ENCODE measurements around the gene ITPKC. TPM values are rescaled to one million over a fixed set of nuclear protein-coding genes. Genes with fewer than 3 reads are reported as not detected.

The ITPKC gene
- total RNA-seq, 1 donor from 2014 or later, result 13.8 TPM

- Mint-ChIP-seq H3K4me1 (ENCODE audit: low read depth, unreplicated experiment) (peaks cover 23% of the 10 kb centered on the region), H3K36me3 (ENCODE audit: unreplicated experiment) (no peaks in the 10 kb centered on the region), H3K27ac (ENCODE audit: unreplicated experiment) (peak overlapping the region; percentile 98), H3K4me3 (ENCODE audit: unreplicated experiment) (peak overlapping the region; percentile 80), H3K9me3 (ENCODE audit: unreplicated experiment) (peaks cover 12% of the 10 kb centered on the region), H3K27me3 (ENCODE audit: unreplicated experiment) (peaks cover 9% of the 10 kb centered on the region)
- TF ChIP-seq CTCF (IDR thresholded peaks at IDR 0.05; ENCODE audit: partially characterized antibody, unreplicated experiment), result no peak
- no peak for DNase-seq
These were observed 24.7 kb upstream of the ITPKC start for GRCh38 chr19:40692212-40692551.

DNA sequence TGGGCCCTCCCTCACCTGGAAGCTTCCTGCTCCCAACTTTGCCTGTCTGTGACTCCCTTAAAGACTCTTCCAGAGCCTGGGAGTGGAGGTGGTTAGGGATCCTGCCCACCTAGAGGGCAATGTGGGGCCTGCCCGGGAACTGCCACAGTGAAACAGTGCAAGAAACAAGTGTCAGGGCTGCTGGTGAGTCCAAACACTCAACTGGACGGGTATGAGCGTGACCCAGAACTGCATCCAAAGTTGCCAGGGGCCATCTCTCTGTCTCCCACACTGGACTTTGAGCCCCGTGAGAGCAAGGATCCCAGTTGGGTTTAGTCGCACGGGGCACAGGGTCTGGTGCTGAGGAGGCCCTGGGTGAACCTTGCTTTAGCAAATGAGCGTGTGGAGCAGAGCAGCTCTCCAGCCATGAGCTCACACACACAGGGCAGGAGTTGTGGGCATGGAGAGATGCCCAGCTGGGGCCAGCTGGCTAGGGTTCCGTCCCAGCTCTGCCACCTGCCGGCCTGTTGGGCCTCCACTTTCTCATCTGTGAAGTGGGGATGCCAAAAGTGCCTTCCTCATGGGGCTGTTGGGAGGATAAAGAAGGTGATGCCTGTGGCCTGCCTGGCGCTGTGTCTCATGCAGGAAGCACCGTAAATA is 23.6 kb upstream of the ITPKC start:
- H3K4me1 Mint-ChIP-seq (ENCODE audit: low read depth, unreplicated experiment), result peaks cover 23% of the 10 kb centered on the region
- TF ChIP-seq CTCF (IDR thresholded peaks at IDR 0.05; ENCODE audit: partially characterized antibody, unreplicated experiment), result no peak
- DNase-seq, result no peak
- peaks cover 9% of the 10 kb centered on the region for H3K27me3 Mint-ChIP-seq (ENCODE audit: unreplicated experiment)
- peaks cover 12% of the 10 kb centered on the region for H3K9me3 Mint-ChIP-seq (ENCODE audit: unreplicated experiment)
- no peaks in the 10 kb centered on the region for H3K36me3 Mint-ChIP-seq (ENCODE audit: unreplicated experiment)
- H3K27ac Mint-ChIP-seq (ENCODE audit: unreplicated experiment), result peak overlapping the region; percentile 98
- H3K4me3 Mint-ChIP-seq (ENCODE audit: unreplicated experiment), result peak overlapping the region; percentile 34

- peak overlapping the region; percentile 74 for H3K4me3 Mint-ChIP-seq (ENCODE audit: unreplicated experiment)
- H3K27me3 Mint-ChIP-seq (ENCODE audit: unreplicated experiment), result peaks cover 9% of the 10 kb centered on the region
- peak overlapping the region; percentile 98 for H3K27ac Mint-ChIP-seq (ENCODE audit: unreplicated experiment)
- no peak for DNase-seq
- no peak for TF ChIP-seq CTCF (IDR thresholded peaks at IDR 0.05; ENCODE audit: partially characterized antibody, unreplicated experiment)
- H3K4me1 Mint-ChIP-seq (ENCODE audit: low read depth, unreplicated experiment), result peaks cover 23% of the 10 kb centered on the region
- no peaks in the 10 kb centered on the region for H3K36me3 Mint-ChIP-seq (ENCODE audit: unreplicated experiment)
- peaks cover 12% of the 10 kb centered on the region for H3K9me3 Mint-ChIP-seq (ENCODE audit: unreplicated experiment)
These were observed 23.0 kb upstream of the ITPKC start for GRCh38 chr19:40693896-40694295.

GRCh38 chr19:40695881-40696280 is 21.0 kb upstream of the ITPKC start:
- peaks cover 10% of the 10 kb centered on the region for H3K9me3 Mint-ChIP-seq (ENCODE audit: unreplicated experiment)
- peaks cover 23% of the 10 kb centered on the region for H3K4me1 Mint-ChIP-seq (ENCODE audit: low read depth, unreplicated experiment)
- no peak for TF ChIP-seq CTCF (IDR thresholded peaks at IDR 0.05; ENCODE audit: partially characterized antibody, unreplicated experiment)
- no peaks in the 10 kb centered on the region for H3K36me3 Mint-ChIP-seq (ENCODE audit: unreplicated experiment)
- H3K4me3 Mint-ChIP-seq (ENCODE audit: unreplicated experiment), result no peak overlapping the region
- peaks cover 7% of the 10 kb centered on the region for H3K27me3 Mint-ChIP-seq (ENCODE audit: unreplicated experiment)
- peak overlapping the region; percentile 52 for H3K27ac Mint-ChIP-seq (ENCODE audit: unreplicated experiment)
- no peak for DNase-seq

- no peak overlapping the region for H3K4me3 Mint-ChIP-seq (ENCODE audit: unreplicated experiment)
- DNase-seq, result no peak
- peaks cover 7% of the 10 kb centered on the region for H3K27me3 Mint-ChIP-seq (ENCODE audit: unreplicated experiment)
- no peak overlapping the region for H3K27ac Mint-ChIP-seq (ENCODE audit: unreplicated experiment)
- TF ChIP-seq CTCF (IDR thresholded peaks at IDR 0.05; ENCODE audit: partially characterized antibody, unreplicated experiment), result no peak
- H3K9me3 Mint-ChIP-seq (ENCODE audit: unreplicated experiment), result peaks cover 6% of the 10 kb centered on the region
- H3K36me3 Mint-ChIP-seq (ENCODE audit: unreplicated experiment), result peaks cover 5% of the 10 kb centered on the region
- H3K4me1 Mint-ChIP-seq (ENCODE audit: low read depth, unreplicated experiment), result peaks cover 21% of the 10 kb centered on the region
These were observed 19.9 kb upstream of the ITPKC start for GRCh38 chr19:40697007-40697406.
